T47D (cell line): ENCODE results near the gene PCDHA8.
"Not testable (repeated sequence)": the region's sequence is repeated elsewhere in the genome, so short reads cannot be mapped to it uniquely, and the experiment has no call there.

ENCODE experiments used
- DNase-seq, 2 experiments: peaks; one replicate each; pipeline versions ENCODE4 v3.0.0 to v3.0.0-alpha.2; 2011 to 2012; ENCODE audit warnings: low read depth in 1 of 2, low spot score in 1 of 2
- JUND ChIP-seq: IDR thresholded peaks from 2 replicates; pipeline ENCODE4 v1.6.1; 2012; ENCODE audit warnings: low read depth
- in situ Hi-C: cut with HindIII; loops from 2 replicates; pipeline ENCODE4 v1.10.0; 2016; ENCODE audit warnings: low sequenced_read_pairs, low pct_unique_long_range_greater_than_20kb

Gene PCDHA8

DNA sequence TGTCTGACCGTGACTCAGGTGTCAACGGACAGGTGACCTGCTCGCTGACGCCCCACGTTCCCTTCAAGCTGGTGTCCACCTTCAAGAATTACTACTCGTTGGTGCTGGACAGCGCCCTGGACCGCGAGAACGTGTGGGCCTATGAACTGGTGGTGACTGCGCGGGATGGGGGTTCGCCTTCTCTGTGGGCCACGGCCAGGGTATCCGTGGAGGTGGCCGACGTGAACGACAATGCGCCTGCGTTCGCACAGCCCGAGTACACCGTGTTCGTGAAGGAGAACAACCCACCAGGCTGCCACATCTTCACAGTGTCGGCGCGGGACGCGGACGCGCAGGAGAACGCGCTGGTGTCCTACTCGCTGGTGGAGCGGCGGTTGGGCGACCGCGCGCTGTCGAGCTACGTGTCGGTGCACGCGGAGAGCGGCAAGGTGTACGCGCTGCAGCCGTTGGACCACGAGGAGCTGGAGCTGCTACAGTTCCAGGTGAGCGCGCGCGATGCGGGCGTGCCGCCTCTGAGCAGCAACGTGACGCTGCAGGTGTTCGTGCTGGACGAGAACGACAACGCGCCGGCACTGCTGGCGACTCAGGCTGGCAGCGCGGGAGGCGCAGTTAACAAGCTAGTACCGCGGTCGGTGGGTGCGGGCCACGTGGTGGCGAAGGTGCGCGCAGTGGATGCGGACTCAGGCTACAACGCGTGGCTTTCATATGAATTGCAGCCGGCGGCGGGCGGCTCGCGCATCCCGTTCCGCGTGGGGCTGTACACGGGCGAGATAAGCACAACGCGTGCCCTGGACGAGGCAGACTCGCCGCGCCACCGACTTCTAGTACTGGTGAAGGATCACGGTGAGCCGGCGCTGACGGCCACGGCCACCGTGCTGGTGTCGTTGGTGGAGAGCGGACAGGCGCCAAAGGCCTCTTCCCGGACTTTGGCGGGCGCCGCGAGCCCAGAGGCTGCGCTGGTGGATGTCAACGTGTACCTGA, 29.5 kb downstream of the PCDHA8 start:
- no peak for DNase-seq

DNA sequence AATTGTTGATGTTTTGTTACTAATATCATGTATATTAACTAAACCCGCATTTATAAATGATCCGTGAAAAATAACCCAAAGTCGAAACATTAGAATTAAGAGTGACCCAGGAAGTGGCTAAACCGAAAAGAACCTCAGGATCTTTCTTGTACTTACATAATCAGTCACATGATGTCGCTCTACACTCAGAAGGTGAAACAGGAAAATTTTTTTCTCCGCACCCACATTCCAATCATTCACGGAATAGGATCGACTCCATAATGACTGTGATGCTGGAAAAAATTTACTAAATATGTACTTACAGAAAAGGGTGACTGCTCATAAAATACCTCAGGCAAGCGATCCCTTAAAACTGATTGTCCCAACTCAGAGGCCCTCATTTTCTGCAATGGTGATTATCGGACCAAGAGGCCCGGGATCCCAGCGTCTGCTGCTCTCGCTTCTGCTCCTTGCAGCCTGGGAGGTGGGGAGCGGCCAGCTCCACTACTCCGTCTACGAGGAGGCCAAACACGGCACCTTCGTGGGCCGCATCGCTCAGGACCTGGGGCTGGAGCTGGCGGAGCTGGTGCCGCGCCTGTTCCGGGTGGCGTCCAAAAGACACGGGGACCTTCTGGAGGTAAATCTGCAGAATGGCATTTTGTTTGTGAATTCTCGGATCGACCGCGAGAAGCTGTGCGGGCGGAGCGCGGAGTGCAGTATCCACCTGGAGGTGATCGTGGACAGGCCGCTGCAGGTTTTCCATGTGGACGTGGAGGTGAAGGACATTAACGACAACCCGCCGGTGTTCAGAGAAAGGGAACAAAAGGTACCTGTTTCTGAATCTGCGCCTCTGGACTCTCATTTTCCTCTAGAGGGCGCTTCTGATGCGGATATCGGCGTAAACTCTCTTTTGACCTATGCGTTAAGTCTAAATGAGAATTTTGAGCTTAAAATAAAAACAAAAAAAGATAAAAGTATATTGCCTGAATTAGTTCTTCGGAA, 34.4 kb downstream of the PCDHA8 start, which contains the start of gene PCDHA12:
TSS of gene PCDHA12 (plus strand) at position 224 of the 981 bp plus-strand sequence. CDS start at position 389, 165 bp downstream.
- in situ Hi-C loops, result no loop called here
- TF ChIP-seq JUND, result no peak
- DNase-seq, result peak in 1 of 2 experiments; percentile 18

More for the DNA sequence above, 29.5 kb downstream of the PCDHA8 start:
- in situ Hi-C loops, result no loop called here
- TF ChIP-seq JUND, result no peak

DNA sequence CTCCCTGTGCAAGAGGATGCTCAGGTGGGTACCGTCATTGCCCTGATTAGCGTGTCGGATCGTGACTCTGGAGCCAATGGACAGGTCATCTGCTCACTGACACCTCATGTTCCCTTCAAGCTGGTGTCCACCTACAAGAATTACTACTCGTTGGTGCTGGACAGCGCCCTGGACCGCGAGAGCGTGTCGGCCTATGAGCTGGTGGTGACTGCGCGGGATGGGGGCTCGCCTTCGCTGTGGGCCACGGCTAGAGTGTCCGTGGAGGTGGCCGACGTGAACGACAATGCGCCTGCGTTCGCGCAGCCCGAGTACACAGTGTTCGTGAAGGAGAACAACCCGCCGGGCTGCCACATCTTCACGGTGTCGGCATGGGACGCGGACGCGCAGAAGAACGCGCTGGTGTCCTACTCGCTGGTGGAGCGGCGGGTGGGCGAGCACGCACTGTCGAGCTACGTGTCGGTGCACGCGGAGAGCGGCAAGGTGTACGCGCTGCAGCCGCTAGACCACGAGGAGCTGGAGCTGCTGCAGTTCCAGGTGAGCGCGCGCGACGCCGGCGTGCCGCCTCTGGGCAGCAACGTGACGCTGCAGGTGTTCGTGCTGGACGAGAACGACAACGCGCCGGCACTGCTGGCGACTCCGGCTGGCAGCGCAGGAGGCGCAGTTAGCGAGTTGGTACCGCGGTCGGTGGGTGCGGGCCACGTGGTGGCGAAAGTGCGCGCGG, 35.7 kb downstream of the PCDHA8 start:
- DNase-seq, in situ Hi-C loops: not testable (repeated sequence)

DNA sequence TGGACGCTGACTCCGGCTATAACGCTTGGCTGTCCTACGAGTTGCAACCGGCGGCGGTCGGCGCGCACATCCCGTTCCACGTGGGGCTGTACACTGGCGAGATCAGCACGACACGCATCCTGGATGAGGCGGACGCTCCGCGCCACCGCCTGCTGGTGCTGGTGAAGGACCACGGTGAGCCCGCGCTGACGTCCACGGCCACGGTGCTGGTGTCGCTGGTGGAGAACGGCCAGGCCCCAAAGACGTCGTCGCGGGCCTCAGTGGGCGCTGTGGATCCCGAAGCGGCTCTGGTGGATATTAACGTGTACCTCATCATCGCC, 36.2 kb downstream of the PCDHA8 start:
- no peak for TF ChIP-seq JUND
- in situ Hi-C loops, result no loop called here
- DNase-seq, result no peak

DNA sequence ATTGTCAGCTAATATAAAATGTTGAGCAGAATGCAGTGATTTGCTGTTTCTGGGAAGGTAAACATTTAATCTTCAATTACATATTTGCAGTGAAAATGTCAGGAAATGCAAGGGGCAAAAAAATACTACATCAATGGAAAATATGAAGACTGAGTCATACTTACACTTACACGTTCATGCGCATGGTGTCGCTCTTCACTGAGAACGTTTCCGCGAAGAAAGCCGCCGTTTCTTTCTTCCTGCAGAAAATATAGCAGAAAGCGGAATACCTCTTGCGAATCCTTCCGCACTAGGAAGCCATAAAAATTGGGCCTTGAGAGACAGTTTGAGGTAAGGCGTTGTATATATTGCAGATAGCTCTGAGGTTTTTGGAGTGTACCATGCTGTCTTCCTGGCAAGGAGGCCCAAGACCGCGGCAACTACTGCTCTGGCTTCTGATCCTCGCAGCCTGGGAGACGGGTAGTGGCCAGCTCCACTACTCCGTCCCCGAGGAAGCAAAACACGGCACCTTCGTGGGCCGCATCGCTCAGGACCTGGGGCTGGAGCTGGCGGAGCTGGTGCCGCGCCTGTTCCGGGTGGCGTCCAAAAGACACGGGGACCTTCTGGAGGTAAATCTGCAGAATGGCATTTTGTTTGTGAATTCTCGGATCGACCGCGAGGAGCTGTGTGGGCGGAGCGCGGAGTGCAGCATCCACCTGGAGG, 41.1 kb downstream of the PCDHA8 start, which contains the start of gene PCDHA13:
TSS of gene PCDHA13 (plus strand) at position 236 of the 702 bp plus-strand sequence. CDS start at position 381, 145 bp downstream.
- DNase-seq, result peak in 1 of 2 experiments; percentile 62
- TF ChIP-seq JUND, result no peak
- in situ Hi-C loops, result no loop called here

DNA sequence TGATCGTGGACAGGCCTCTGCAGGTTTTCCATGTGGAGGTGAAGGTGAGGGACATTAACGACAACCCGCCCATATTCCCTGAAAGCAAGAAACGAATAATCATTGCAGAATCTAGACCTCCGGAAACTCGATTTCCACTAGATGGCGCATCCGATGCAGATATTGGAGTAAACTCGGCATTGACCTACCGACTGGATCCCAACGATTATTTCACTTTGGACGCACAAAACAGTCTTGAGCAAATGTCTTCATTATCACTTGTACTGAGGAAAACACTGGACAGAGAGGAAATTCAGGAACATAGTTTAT, 41.6 kb downstream of the PCDHA8 start:
- in situ Hi-C loops, result no loop called here
- peak; percentile 54 to 75 for DNase-seq
- no peak for TF ChIP-seq JUND

DNA sequence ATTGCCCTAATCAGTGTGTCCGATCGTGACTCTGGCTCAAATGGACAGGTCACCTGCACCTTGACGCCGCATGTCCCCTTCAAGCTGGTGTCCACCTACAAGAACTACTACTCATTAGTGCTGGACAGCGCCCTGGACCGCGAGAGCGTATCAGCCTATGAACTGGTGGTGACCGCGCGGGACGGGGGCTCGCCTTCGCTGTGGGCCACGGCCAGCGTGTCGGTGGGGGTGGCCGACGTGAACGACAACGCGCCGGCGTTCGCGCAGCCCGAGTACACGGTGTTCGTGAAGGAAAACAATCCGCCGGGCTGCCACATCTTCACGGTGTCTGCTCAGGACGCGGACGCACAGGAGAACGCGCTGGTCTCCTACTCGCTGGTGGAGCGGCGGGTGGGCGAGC, 42.4 kb downstream of the PCDHA8 start:
- TF ChIP-seq JUND, result no peak
- no peak for DNase-seq
- in situ Hi-C loops, result no loop called here

DNA sequence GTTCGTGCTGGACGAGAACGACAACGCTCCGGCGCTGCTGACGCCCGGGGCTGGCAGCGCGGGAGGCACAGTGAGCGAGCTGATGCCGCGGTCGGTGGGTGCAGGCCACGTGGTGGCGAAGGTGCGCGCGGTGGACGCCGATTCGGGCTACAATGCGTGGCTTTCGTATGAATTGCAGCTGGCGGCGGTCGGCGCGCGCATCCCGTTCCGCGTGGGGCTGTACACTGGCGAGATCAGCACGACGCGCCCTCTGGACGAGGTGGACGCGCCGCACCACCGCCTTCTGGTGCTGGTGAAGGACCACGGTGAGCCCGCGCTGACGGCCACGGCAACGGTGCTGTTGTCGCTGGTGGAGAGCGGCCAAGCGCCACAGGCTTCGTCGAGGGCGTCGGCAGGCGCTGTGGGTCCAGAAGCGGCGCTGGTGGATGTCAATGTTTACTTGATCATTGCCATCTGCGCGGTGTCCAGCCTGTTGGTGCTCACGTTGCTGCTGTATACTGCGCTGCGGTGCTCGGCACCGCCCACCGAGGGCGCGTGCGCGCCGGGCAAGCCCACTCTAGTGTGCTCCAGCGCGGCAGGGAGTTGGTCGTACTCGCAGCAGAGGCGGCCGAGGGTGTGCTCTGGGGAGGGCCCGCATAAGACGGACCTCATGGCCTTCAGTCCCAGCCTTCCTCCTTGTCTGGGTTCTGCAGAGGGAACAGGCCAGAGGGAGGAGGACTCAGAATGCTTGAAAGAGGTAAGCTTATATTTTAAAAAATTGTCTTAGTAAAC, 43.1 kb downstream of the PCDHA8 start:
- in situ Hi-C loops, result no loop called here
- no peak for TF ChIP-seq JUND
- no peak for DNase-seq
